GM08714 (cell line): Measurements from ENCODE around the gene TUBB4B.

Experiments used
- H3K4me3 ChIP-seq: fragments of 200-500 bp; sonication (Bioruptor generic); 2 replicates; pipeline ENCODE4 v1.5.1; 2014; ENCODE audit warnings: mild to moderate bottlenecking, low read length, inconsistent platforms
- ZNF274 ChIP-seq: IDR thresholded peaks from 2 replicates; pipeline ENCODE4 v1.6.1; 2012; ENCODE audit warnings: mild to moderate bottlenecking, low read depth, low read length

The TUBB4B gene

GRCh38 chr9:137244486-137245449, 3.7 kb downstream of the TUBB4B start:
- TF ChIP-seq ZNF274, result no peak
- H3K4me3 ChIP-seq, result no peak overlapping the region

DNA sequence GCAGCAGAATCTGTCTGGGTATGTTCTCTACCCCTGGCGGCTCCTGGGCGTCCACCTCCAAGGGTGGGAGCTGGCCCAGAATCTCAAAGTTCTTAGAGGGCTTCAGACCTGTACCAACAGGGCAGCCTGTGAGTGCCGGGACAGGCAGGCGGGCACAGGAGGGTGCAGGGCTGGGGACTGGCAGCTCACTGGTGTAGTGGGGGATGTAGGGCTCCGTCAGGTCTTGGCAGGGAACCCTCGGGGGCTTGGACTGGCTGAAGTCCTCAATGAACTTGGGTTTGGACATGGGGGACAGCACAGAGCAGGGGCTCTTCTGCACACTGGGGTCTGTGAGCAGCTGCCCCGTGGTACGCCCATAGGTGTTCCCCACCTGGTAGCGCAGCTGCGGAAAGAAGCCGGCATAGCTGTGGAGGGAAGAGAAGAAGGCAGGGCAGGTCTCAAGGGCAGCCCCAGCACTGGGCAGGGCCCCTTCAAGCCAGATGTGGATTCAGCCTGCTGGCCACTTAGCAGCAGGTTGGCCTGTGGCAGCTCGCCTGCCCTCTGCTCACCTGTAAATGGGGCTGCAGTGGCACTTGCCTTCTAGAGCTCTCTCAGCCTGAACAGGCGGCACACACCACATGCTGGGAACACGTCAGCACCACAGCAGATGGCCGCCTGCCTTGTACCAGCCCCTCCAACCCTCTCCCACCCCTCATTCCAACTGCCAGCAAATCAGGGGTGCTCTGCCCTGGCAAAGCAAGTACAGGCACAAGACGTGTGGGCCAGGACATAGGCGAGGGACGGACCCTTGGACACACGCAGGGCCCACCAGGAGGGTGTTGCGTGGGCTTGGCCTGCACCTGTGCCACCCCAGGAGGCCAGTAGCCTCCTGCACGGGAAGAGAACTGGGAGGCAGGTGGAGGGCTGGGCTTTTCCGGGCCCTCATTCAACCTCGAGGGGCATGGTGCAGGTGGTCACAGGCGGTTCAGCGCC, 4.6 kb downstream of the TUBB4B start:
- no peak for TF ChIP-seq ZNF274
- no peak overlapping the region for H3K4me3 ChIP-seq

DNA sequence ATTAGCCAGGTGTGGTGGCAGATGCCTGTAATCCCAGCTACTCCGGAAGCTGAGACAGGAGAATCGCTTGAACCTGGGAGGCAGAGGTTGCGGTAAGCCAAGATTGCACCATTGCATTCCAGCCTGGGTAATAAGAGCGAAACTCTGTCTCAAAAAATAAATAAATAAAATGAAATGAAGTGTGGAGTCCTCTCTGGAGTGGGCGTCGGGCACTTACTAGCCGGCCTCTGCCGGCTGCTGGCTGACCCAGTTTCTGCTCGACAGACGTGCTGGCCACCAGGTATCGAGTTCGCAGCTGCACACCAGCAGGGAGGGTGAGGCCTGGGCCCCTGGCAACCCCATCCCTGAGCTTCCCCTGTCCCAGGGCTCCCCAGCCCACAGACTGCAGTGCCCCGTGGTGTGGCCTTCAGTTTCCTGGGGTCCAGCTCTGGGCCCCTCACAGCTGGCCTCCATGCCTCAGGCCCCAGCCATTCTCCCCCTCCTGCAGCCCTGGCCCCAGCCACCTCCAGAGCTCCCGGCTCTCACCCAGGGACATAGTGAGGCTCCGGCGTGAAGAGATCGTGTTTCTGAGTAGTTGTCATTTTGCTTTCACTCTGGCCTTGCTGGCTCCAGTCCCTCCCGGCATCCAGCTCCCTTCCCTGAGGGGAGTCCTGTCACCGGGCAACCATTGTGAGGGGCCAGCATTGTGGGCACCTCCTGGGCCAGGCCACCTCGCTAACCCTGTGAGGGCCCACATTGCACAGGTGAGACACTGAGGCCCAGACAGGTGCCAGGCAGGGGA, 6.2 kb downstream of the TUBB4B start:
- no peak for TF ChIP-seq ZNF274
- H3K4me3 ChIP-seq, result no peak overlapping the region

- TF ChIP-seq ZNF274, result no peak
- H3K4me3 ChIP-seq, result no peak overlapping the region
Observed at GRCh38 chr9:137247916-137248175, 6.8 kb downstream of the TUBB4B start.

DNA sequence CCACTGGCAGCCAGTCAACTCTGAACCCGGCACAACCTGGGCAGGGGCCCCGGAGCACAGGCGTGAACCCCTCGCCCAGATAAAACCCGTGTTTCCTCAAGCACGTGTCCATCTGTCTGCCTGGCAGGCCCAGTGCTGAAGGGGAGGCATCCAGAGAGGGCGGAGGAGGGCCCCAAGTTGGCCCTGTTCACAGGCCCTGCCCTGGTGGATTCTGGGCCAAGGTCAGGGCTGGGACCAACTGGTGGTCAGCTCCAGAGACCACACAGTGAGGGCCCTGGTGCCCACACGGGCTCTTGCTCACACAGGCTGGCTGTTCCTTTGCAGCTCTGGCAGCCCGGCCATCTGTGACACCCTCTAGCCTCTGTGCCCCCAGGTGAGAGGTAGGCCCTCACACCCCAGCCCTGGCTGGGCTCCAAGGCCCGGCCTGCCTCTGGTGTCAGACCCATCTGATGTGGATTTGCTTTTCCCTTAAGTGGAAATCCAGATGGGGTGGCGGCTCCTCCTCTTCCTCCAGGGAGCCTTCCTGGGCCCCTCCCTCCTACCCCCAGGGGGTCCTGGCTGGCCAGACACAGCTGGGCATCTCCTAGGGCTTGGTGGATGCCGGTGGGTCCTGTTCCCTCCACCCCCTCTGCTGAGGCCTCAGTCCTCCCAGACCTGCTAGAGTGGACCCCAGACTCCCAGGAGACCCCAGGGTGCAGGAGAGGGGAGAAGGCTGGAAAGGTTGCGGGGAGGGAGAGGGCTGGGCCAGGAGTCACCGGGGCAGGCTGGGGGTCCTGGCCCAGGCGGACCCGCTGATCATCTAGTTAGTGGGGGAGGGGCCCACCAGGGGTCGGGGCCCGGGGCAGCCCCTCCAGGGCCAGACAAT, 9.5 kb downstream of the TUBB4B start:
- H3K4me3 ChIP-seq, result no peak overlapping the region
- no peak for TF ChIP-seq ZNF274

DNA sequence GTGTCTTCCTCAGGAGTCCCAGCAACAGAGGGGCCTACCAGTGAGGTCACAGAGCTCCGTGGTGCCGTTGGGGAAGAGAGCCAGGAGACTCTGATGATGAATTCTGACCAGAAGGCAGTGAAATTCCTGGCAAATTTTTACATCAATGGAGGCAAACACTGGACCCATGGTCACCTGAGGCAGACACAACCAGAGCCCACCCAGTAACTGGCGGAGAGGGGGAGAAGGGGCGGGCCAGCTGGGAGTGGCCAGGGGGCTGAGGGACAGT, 10.0 kb downstream of the TUBB4B start, which contains the start of gene STPG3:
STPG3 (plus strand) TSS at position 93 of the 268 bp plus-strand sequence; CDS start at position 94, 1 bp downstream.
- no peak within 1 kb of the TSS for H3K4me3 ChIP-seq
- TF ChIP-seq ZNF274, result no peak

GRCh38 chr9:137251490-137252268, 10.6 kb downstream of the TUBB4B start:
- TF ChIP-seq ZNF274, result no peak
- no peak overlapping the region for H3K4me3 ChIP-seq

- H3K4me3 ChIP-seq, result no peak overlapping the region
- no peak for TF ChIP-seq ZNF274
Observed at GRCh38 chr9:137252555-137253506, 11.7 kb downstream of the TUBB4B start.

- H3K4me3 ChIP-seq, result peak overlapping the region; percentile 80; the same call in 1 of the 2 replicates
Observed at GRCh38 chr9:137253717-137254623, 12.9 kb downstream of the TUBB4B start.

GRCh38 chr9:137254624-137255447, 13.7 kb downstream of the TUBB4B start, which contains the start of gene NELFB:
TSS of gene NELFB (plus strand) at chr9:137255327.
- H3K4me3 ChIP-seq, result peak within 1 kb of the TSS; percentile 80
- no peak for TF ChIP-seq ZNF274

More at GRCh38 chr9:137253717-137254623, 12.9 kb downstream of the TUBB4B start:
- TF ChIP-seq ZNF274, result no peak
